NB4 (cell line): ENCODE results near the gene PLBD2.
A peak's percentile ranks its signal among the peaks of the same experiment; 100 is the strongest.

Experiments
- CTCF ChIP-seq: IDR thresholded peaks from one replicate; pipeline ENCODE4 v1.5.1; 2012; ENCODE audit warnings: low read depth, low read length
- MYC ChIP-seq: IDR thresholded peaks from 2 replicates; pipeline ENCODE4 v1.6.1; 2011; ENCODE audit warnings: low read depth, low read length
- POLR2A ChIP-seq: IDR thresholded peaks from 2 replicates; pipeline ENCODE4 v1.6.1; 2011; ENCODE audit warnings: mild to moderate bottlenecking; ENCODE audit not compliant: insufficient read length; ENCODE audit errors: extremely low read depth
- TF ChIP-seq, protein P1 (sequence below): IDR thresholded peaks from 2 replicates; pipeline ENCODE4 v1.6.1; 2011; ENCODE audit warnings: low read depth, low read length

- TF ChIP-seq CTCF (peak; percentile 41), POLR2A (no peak), MYC (no peak)
- TF ChIP-seq, protein P1, sequence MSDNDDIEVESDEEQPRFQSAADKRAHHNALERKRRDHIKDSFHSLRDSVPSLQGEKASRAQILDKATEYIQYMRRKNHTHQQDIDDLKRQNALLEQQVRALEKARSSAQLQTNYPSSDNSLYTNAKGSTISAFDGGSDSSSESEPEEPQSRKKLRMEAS, result no peak
Measured at GRCh38 chr12:113310489-113310888, 47.9 kb upstream of the PLBD2 start.
